Suppressor macrophage treated with lipopolysaccharide for 4 hours (primary cell): ENCODE measurements around the gene TPI1.
"Not testable (repeated sequence)": the region's sequence is repeated elsewhere in the genome, so short reads cannot be mapped to it uniquely, and the experiment has no call there.

ENCODE experiments used
- DNase-seq: peaks from one replicate; pipeline ENCODE4 v3.0.0-alpha.2; 2020

Gene TPI1

GRCh38 chr12:6869049-6870021 lies 2.0 kb downstream of the TPI1 start:
- peak; percentile 79 for DNase-seq

GRCh38 chr12:6870304-6870703 lies 3.0 kb downstream of the TPI1 start:
- DNase-seq: not testable (repeated sequence)

GRCh38 chr12:6871052-6871957 lies 4.0 kb downstream of the TPI1 start:
- no peak for DNase-seq

GRCh38 chr12:6872073-6873048 lies 5.0 kb downstream of the TPI1 start:
- DNase-seq: peak; percentile 87

GRCh38 chr12:6873094-6874014 lies 6.0 kb downstream of the TPI1 start, which contains the start of gene SPSB2:
SPSB2 (minus strand) TSS chr12:6873303; CDS start chr12:6872901, 402 bp downstream.
- peak; percentile 99 for DNase-seq

- not testable (repeated sequence) for DNase-seq
These were observed 6.7 kb downstream of the TPI1 start for GRCh38 chr12:6874015-6874368.

- DNase-seq: not testable (repeated sequence)
These were observed 12.5 kb downstream of the TPI1 start for GRCh38 chr12:6879824-6880223.

GRCh38 chr12:6883252-6883651 lies 15.9 kb downstream of the TPI1 start:
- no peak for DNase-seq

- DNase-seq: no peak
These were observed 16.4 kb downstream of the TPI1 start for GRCh38 chr12:6883683-6884082.

- no peak for DNase-seq
These were observed 17.2 kb downstream of the TPI1 start for GRCh38 chr12:6884539-6884938.

- DNase-seq: not testable (repeated sequence)
These were observed 19.1 kb downstream of the TPI1 start for GRCh38 chr12:6886206-6886999.

GRCh38 chr12:6887460-6887859 lies 20.1 kb downstream of the TPI1 start:
- DNase-seq: peak; percentile 58

- DNase-seq: no peak
These were observed 21.0 kb downstream of the TPI1 start for GRCh38 chr12:6888360-6888759.

- not testable (repeated sequence) for DNase-seq
These were observed 21.5 kb downstream of the TPI1 start for GRCh38 chr12:6888794-6889193.

GRCh38 chr12:6889775-6890573 lies 22.6 kb downstream of the TPI1 start:
- not testable (repeated sequence) for DNase-seq

GRCh38 chr12:6890789-6891645 lies 23.7 kb downstream of the TPI1 start:
- DNase-seq: peak; percentile 99

GRCh38 chr12:6891646-6892001 lies 24.3 kb downstream of the TPI1 start:
- no peak for DNase-seq

- DNase-seq: not testable (repeated sequence)
These were observed 25.4 kb downstream of the TPI1 start for GRCh38 chr12:6892683-6893082.
